IMR-90 (cell line): ENCODE measurements around the gene MAST1. TPM values are rescaled to one million over a fixed set of nuclear protein-coding genes. Genes with fewer than 3 reads are reported as not detected.

Source experiments
- ATAC-seq: fragments of 200-7000 bp; cut with Tn5 transposase; 2 replicates; pipeline ENCODE4 v1.9.1; 2020; ENCODE audit warnings: low read depth, mild to moderate bottlenecking, moderate library complexity
- BruUV-seq: library from RNA; stranded (reverse); fragments of 400-500 nt; replicated peaks from 2 replicates; lab custom pipeline; 2021; lab: Mats Ljungman, UMichigan
- CTCF ChIA-PET: fragments of 300-600 bp; formaldehyde crosslinking; extraction: SDS; loops from one replicate; lab custom pipeline; 2021; ENCODE audit warnings: antibody characterized with exemption; lab: Yijun Ruan, JAX
- POLR2A ChIA-PET: fragments of 300-600 bp; sonication (Branson Sonifier 250); formaldehyde crosslinking; loops from one replicate; lab custom pipeline; 2022; ENCODE audit warnings: antibody characterized with exemption; ENCODE audit not compliant: unreplicated experiment; lab: Charles Lee
- DNase-seq: peaks from one replicate; pipeline ENCODE4 v3.0.0; 2013
- H2AFZ ChIP-seq: replicated peaks from 2 replicates; pipeline ENCODE3; 2013; ENCODE audit warnings: low read length, mild to moderate bottlenecking; ENCODE audit not compliant: poor library complexity
- H2AK5ac ChIP-seq: 2 replicates; pipeline ENCODE4 v1.6.1; 2013; ENCODE audit warnings: low read depth, low read length, inconsistent platforms
- H2AK9ac ChIP-seq: replicated peaks from 2 replicates; pipeline ENCODE3; 2013; ENCODE audit warnings: mild to moderate bottlenecking, low read depth, low read length, moderate library complexity; ENCODE audit not compliant: poor library complexity
- H2BK120ac ChIP-seq: 2 replicates; pipeline ENCODE4 v1.6.1; 2013; ENCODE audit warnings: low read depth, low read length, inconsistent platforms
- H2BK15ac ChIP-seq: 3 replicates; pipeline ENCODE4 v1.6.1; 2013; ENCODE audit warnings: low read depth, low read length, inconsistent platforms
- H2BK20ac ChIP-seq: 2 replicates; pipeline ENCODE4 v1.6.1; 2013; ENCODE audit warnings: low read depth, mild to moderate bottlenecking, inconsistent platforms, low read length, moderate library complexity
- H2BK5ac ChIP-seq: 2 replicates; pipeline ENCODE4 v1.6.1; 2013; ENCODE audit warnings: mild to moderate bottlenecking, low read depth, low read length, inconsistent platforms; ENCODE audit not compliant: poor library complexity, severe bottlenecking
- H3K14ac ChIP-seq: replicated peaks from 2 replicates; pipeline ENCODE4 v1.6.1; 2013; ENCODE audit warnings: low read depth, low read length, inconsistent platforms
- H3K18ac ChIP-seq: 2 replicates; pipeline ENCODE4 v1.6.1; 2013; ENCODE audit warnings: low read depth, low read length, control low read depth
- H3K23ac ChIP-seq: 2 replicates; pipeline ENCODE4 v1.6.1; 2013; ENCODE audit warnings: low read depth, low read length, inconsistent platforms
- H3K27ac ChIP-seq: 2 replicates; pipeline ENCODE4 v1.5.1; 2013; ENCODE audit warnings: mild to moderate bottlenecking, control low read depth, low read length; ENCODE audit not compliant: insufficient read depth
- H3K27me3 ChIP-seq: 2 replicates; pipeline ENCODE4 v1.6.1; 2013; ENCODE audit warnings: low read length; ENCODE audit not compliant: control insufficient read depth, insufficient read depth
- H3K36me3 ChIP-seq: 2 replicates; pipeline ENCODE4 v1.6.1; 2013; ENCODE audit warnings: low read length, mixed read lengths; ENCODE audit not compliant: control insufficient read depth, insufficient read depth
- H3K4ac ChIP-seq: 2 replicates; pipeline ENCODE4 v1.6.1; 2013; ENCODE audit warnings: low read depth, low read length, inconsistent platforms
- H3K4me1 ChIP-seq: 2 replicates; pipeline ENCODE4 v1.6.1; 2013; ENCODE audit warnings: low read length, mixed read lengths; ENCODE audit not compliant: control insufficient read depth, insufficient read depth
- H3K4me2 ChIP-seq: 2 replicates; pipeline ENCODE4 v1.6.1; 2013; ENCODE audit warnings: low read depth, mild to moderate bottlenecking, control low read depth, low read length, moderate library complexity
- H3K4me3 ChIP-seq: 2 replicates; pipeline ENCODE4 v1.5.1; 2013; ENCODE audit warnings: low read depth, mild to moderate bottlenecking, control low read depth, low read length, moderate library complexity; ENCODE audit not compliant: insufficient read depth
- H3K56ac ChIP-seq: 2 replicates; pipeline ENCODE4 v1.6.1; 2013; ENCODE audit warnings: low read length, inconsistent platforms; ENCODE audit not compliant: insufficient read depth; ENCODE audit errors: extremely low read depth
- H3K79me1 ChIP-seq, 2 experiments: 2 replicates each; pipeline ENCODE4 v1.6.1; 2013; ENCODE audit warnings: low read length in 2 of 2, inconsistent platforms in 1 of 2, low read depth in 1 of 2
- H3K9ac ChIP-seq: 2 replicates; pipeline ENCODE4 v1.6.1; 2013; ENCODE audit warnings: low read depth, low read length, control low read depth
- H3K9me1 ChIP-seq: 2 replicates; pipeline ENCODE4 v1.6.1; 2013; ENCODE audit warnings: low read length, inconsistent platforms; ENCODE audit not compliant: insufficient read depth
- H3K9me3 ChIP-seq: 2 replicates; pipeline ENCODE4 v1.6.1; 2013; ENCODE audit warnings: low read length; ENCODE audit not compliant: control insufficient read depth, insufficient read depth
- H4K20me1 ChIP-seq: 2 replicates; pipeline ENCODE4 v1.6.1; 2013; ENCODE audit warnings: low read length, inconsistent platforms; ENCODE audit not compliant: insufficient read depth
- H4K5ac ChIP-seq: 2 replicates; pipeline ENCODE4 v1.6.1; 2013; ENCODE audit warnings: mild to moderate bottlenecking, low read depth, low read length, control low read depth
- H4K8ac ChIP-seq, 2 experiments: 2 replicates each; pipeline ENCODE4 v1.6.1; 2013; ENCODE audit warnings: low read depth in 2 of 2, low read length in 2 of 2, control low read depth in 1 of 2, inconsistent platforms in 1 of 2
- H4K91ac ChIP-seq: 2 replicates; pipeline ENCODE4 v1.6.1; 2013; ENCODE audit warnings: low read depth, low read length, inconsistent platforms; ENCODE audit not compliant: insufficient read depth
- BHLHE40 ChIP-seq: fragments of 150-350 bp; IDR thresholded peaks from 2 replicates; pipeline ENCODE4 v1.6.1; 2016; ENCODE audit warnings: mild to moderate bottlenecking, low read depth, low read length
- CEBPB ChIP-seq: IDR thresholded peaks from 2 replicates; pipeline ENCODE4 v1.6.1; 2012; ENCODE audit warnings: low read depth, low read length, improper control_type of control experiment
- CHD1 ChIP-seq: IDR thresholded peaks from 2 replicates; pipeline ENCODE4 v1.6.1; 2012; ENCODE audit warnings: low read depth, low read length, improper control_type of control experiment
- ELK1 ChIP-seq: fragments of 150-350 bp; IDR thresholded peaks from 2 replicates; pipeline ENCODE4 v1.6.1; 2016; ENCODE audit warnings: low read depth, mild to moderate bottlenecking, low read length, moderate library complexity, borderline replicate concordance
- FOS ChIP-seq: fragments of 150-350 bp; IDR thresholded peaks from 2 replicates; pipeline ENCODE4 v1.6.1; 2016; ENCODE audit warnings: low read depth, low read length
- MAFK ChIP-seq: IDR thresholded peaks from 2 replicates; pipeline ENCODE4 v1.6.1; 2012; ENCODE audit warnings: low read depth, low read length, improper control_type of control experiment
- MAZ ChIP-seq: IDR thresholded peaks from 2 replicates; pipeline ENCODE4 v1.6.1; 2012; ENCODE audit warnings: low read depth, mild to moderate bottlenecking, low read length, improper control_type of control experiment, moderate library complexity, borderline replicate concordance
- MXI1 ChIP-seq: IDR thresholded peaks from 2 replicates; pipeline ENCODE4 v1.6.1; 2012; ENCODE audit warnings: low read depth, mild to moderate bottlenecking, low read length, moderate library complexity, borderline replicate concordance
- NFE2L2 ChIP-seq: fragments of 150-350 bp; IDR thresholded peaks from 2 replicates; pipeline ENCODE4 v1.6.1; 2016; ENCODE audit warnings: low read depth, mild to moderate bottlenecking, low read length
- POLR2A ChIP-seq: IDR thresholded peaks from 2 replicates; pipeline ENCODE4 v1.6.1; 2012; ENCODE audit warnings: mild to moderate bottlenecking, low read depth, low read length
- RAD21 ChIP-seq: IDR thresholded peaks from 2 replicates; pipeline ENCODE4 v1.6.1; 2012; ENCODE audit warnings: low read length, improper control_type of control experiment
- RCOR1 ChIP-seq: IDR thresholded peaks from 2 replicates; pipeline ENCODE4 v1.6.1; 2012; ENCODE audit warnings: mild to moderate bottlenecking, low read length, improper control_type of control experiment; ENCODE audit not compliant: insufficient replicate concordance
- RFX5 ChIP-seq: IDR thresholded peaks from 2 replicates; pipeline ENCODE4 v1.8.0; 2012; ENCODE audit warnings: low read depth, mild to moderate bottlenecking, low read length, moderate library complexity
- SMC3 ChIP-seq: fragments of 150-350 bp; IDR thresholded peaks from 2 replicates; pipeline ENCODE4 v1.6.1; 2016; ENCODE audit warnings: low read depth, mild to moderate bottlenecking, antibody characterized with exemption, low read length, moderate library complexity
- WGBS, 2 experiments: methylation state at CpG; one replicate each; pipeline versions ENCODE4 v1.1.5 to v1.1.7; 2013; ENCODE audit warnings: missing lambda C conversion rate in 2 of 2; ENCODE audit not compliant: insufficient read length in 1 of 2; ENCODE audit errors: extremely low coverage in 2 of 2; 5-methylcytosine and 5-hydroxymethylcytosine counted together
- dilution Hi-C: fragments of 300-500 bp; cut with HindIII; formaldehyde crosslinking; loops from one replicate; pipeline ENCODE4 v1.14.3; 2018; ENCODE audit warnings: low sequenced_read_pairs; ENCODE audit not compliant: unreplicated experiment
- in situ Hi-C: fragments of 300-500 bp; cut with MboI; formaldehyde crosslinking; loops from 3 replicates; pipeline ENCODE4 v1.14.3; 2019; ENCODE audit warnings: low sequenced_read_pairs, inconsistent platforms, mixed read lengths
- intact Hi-C: fragments of 100-400 bp; cut with micrococcal nuclease; formaldehyde crosslinking; loops from 2 replicates; pipeline ENCODE4 v1.10.0; 2022
- polyA plus RNA-seq, 3 experiments: library from polyadenylated mRNA; depleted of rRNA; stranded (reverse); fragments of >200 nt; gene quantifications; 2 replicates each; pipeline ENCODE4 v1.2.3, GENCODE V29; 2012; ENCODE audit warnings: low replicate concordance in 1 of 3
- total RNA-seq: library from RNA; depleted of rRNA; stranded (reverse); fragments of >200 nt; gene quantifications from 2 replicates; pipeline ENCODE4 v1.2.3, GENCODE V29; 2012
- TF ChIP-seq, protein P1 (sequence below): fragments of 150-350 bp; IDR thresholded peaks from 2 replicates; pipeline ENCODE4 v1.6.1; 2017; ENCODE audit warnings: mild to moderate bottlenecking, antibody characterized with exemption, low read length, low read depth
- TF ChIP-seq, protein P2 (sequence below): conservative IDR thresholded peaks from 2 replicates; pipeline ENCODE4 v1.5.1; 2012; ENCODE audit warnings: mild to moderate bottlenecking, low read depth, low read length, improper control_type of control experiment

Gene MAST1
- total and polyA plus RNA-seq, 2 of the 4 experiments (the other 2 are of a cell fraction), result 0.56 to 1.1 TPM

DNA sequence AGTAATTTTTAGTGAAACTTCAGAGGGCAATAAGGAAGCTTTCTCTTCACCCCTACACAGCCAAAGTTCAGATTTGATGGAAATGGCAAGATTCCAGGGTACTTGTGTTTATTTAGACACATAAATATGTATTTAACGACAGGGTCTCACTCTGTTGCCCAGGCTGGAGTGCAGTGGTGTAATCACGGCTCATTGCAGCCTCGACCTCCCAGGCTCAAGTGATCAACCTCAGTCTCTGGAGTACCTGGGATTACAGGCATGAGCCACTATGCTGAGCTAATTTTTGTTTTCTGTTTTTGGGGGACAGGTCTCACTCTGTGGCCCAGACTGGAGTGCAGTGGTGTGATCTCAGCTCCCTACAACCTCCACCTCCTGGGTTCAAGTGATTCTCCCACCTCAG, 82.7 kb downstream of the MAST1 start:
- Histone ChIP-seq H4K5ac (no peak overlapping the region), H3K4me1 (no peaks in the 10 kb centered on the region), H2BK20ac (no peak overlapping the region), H2BK5ac (no peak overlapping the region), H3K36me3 (peaks cover 30% of the 10 kb centered on the region), H3K9ac (no peak overlapping the region), H3K9me3 (no peaks in the 10 kb centered on the region), H3K4me2 (no peak overlapping the region), H4K20me1 (no peaks in the 10 kb centered on the region; the same call in 1 of the 2 replicates), H2AFZ (no peak overlapping the region), H2AK9ac (no peak overlapping the region), H3K56ac (no peak overlapping the region), H2AK5ac (no peak overlapping the region), H3K4me3 (no peak overlapping the region), H2BK15ac (no peak overlapping the region), H3K27ac (no peak overlapping the region), H3K27me3 (no peaks in the 10 kb centered on the region), H3K9me1 (no peaks in the 10 kb centered on the region), H4K8ac (no peak overlapping the region), H2BK120ac (no peak overlapping the region), H3K14ac (no peak overlapping the region), H3K18ac (no peak overlapping the region), H3K23ac (no peak overlapping the region), H3K79me1 (peaks cover 0 to 10% of the 10 kb centered on the region in 2 experiments; a peak in 1 of 4 replicates), H3K4ac (no peak overlapping the region), H4K91ac (no peak overlapping the region)
- DNase-seq (no peak), ATAC-seq (no peak)
- ChIA-PET CTCF (interaction anchor here (0.6 kb wide), 1 partner anchor 927 kb away, joined by 3 read pairs; no protein-coding TSS in a partner anchor), POLR2A (interaction anchor here (1.1 kb wide), 1 partner anchor 12 kb away, joined by 4 read pairs; the partner anchor contains the start of gene FARSA)
- BruUV-seq, result no TSS peak
- in situ Hi-C loops, result no loop called here
- WGBS, 2 experiments, result no CpG with 5 or more reads among the region's 3 CpGs
- dilution Hi-C loops, result no loop called here
- intact Hi-C loops, result no loop called here
- TF ChIP-seq SMC3 (no peak), CHD1 (no peak), RFX5 (no peak), FOS (no peak), CEBPB (no peak), RCOR1 (no peak), NFE2L2 (no peak), MAZ (no peak), MAFK (no peak), RAD21 (no peak), MXI1 (no peak), BHLHE40 (no peak), ELK1 (no peak), POLR2A (no peak)
- TF ChIP-seq, protein P1, sequence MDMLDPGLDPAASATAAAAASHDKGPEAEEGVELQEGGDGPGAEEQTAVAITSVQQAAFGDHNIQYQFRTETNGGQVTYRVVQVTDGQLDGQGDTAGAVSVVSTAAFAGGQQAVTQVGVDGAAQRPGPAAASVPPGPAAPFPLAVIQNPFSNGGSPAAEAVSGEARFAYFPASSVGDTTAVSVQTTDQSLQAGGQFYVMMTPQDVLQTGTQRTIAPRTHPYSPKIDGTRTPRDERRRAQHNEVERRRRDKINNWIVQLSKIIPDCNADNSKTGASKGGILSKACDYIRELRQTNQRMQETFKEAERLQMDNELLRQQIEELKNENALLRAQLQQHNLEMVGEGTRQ, result no peak
- TF ChIP-seq, protein P2, sequence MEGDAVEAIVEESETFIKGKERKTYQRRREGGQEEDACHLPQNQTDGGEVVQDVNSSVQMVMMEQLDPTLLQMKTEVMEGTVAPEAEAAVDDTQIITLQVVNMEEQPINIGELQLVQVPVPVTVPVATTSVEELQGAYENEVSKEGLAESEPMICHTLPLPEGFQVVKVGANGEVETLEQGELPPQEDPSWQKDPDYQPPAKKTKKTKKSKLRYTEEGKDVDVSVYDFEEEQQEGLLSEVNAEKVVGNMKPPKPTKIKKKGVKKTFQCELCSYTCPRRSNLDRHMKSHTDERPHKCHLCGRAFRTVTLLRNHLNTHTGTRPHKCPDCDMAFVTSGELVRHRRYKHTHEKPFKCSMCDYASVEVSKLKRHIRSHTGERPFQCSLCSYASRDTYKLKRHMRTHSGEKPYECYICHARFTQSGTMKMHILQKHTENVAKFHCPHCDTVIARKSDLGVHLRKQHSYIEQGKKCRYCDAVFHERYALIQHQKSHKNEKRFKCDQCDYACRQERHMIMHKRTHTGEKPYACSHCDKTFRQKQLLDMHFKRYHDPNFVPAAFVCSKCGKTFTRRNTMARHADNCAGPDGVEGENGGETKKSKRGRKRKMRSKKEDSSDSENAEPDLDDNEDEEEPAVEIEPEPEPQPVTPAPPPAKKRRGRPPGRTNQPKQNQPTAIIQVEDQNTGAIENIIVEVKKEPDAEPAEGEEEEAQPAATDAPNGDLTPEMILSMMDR, result no peak
